ENCODE measurements around the gene INPP4B. TPM values are rescaled to one million over a fixed set of nuclear protein-coding genes. Genes with fewer than 3 reads are reported as not detected.

The INPP4B gene
- total and polyA plus RNA-seq, 7 experiments from 2014 or later = 52.8 to 77.5 (median 64.2) TPM

- H3K36me3 ChIP-seq (ENCODE audit: control insufficient read depth in 2 of 3, insufficient read depth in 3 of 3, low read length in 3 of 3) = peaks cover 0 to 17% (median 0%) of the 10 kb centered on the region in 3 experiments
- peaks cover 0 to 17% (median 4%) of the 10 kb centered on the region in 7 donors for H3K4me1 Mint-ChIP-seq
- H3K4me3 ChIP-seq (ENCODE audit: low read length) = no peak overlapping the region
- H3K9me3 ChIP-seq (ENCODE audit: control insufficient read depth in 2 of 3, low read length in 3 of 3) = peaks cover 0 to 21% (median 4%) of the 10 kb centered on the region in 3 experiments
- H3K9me3 Mint-ChIP-seq = peaks cover 6 to 81% (median 41%) of the 10 kb centered on the region in 11 donors
- DNase-seq = no peak
- no peaks in the 10 kb centered on the region for H3K27me3 ChIP-seq (ENCODE audit: control insufficient read depth in 2 of 2, insufficient read depth in 2 of 2, low read length in 2 of 2)
- no peaks in the 10 kb centered on the region for H3K4me1 ChIP-seq (ENCODE audit: control insufficient read depth in 2 of 2, insufficient read depth in 2 of 2, low read length in 2 of 2)
- no peak for ATAC-seq
- H3K4me3 Mint-ChIP-seq = no peak overlapping the region
- H3K36me3 Mint-ChIP-seq = peaks cover 23 to 82% (median 75%) of the 10 kb centered on the region in 5 donors
- H3K27ac Mint-ChIP-seq = peak overlapping the region in 2 of 9 donors; percentile 28 to 29
- intact Hi-C loops (cut with micrococcal nuclease) = no loop called here
- no peaks in the 10 kb centered on the region for H3K27me3 Mint-ChIP-seq
- POLR2A ChIA-PET = no interaction called here
- CTCF ChIA-PET = no interaction called here
- H3K27ac ChIP-seq (ENCODE audit: low read depth, low read length) = no peak overlapping the region
Observed at GRCh38 chr4:142600952-142601351, 245.1 kb downstream of the INPP4B start.

- Histone ChIP-seq H3K27me3 (ENCODE audit: control insufficient read depth in 2 of 2, insufficient read depth in 2 of 2, low read length in 2 of 2) (no peaks in the 10 kb centered on the region), H3K4me1 (ENCODE audit: control insufficient read depth in 2 of 2, insufficient read depth in 2 of 2, low read length in 2 of 2) (no peaks in the 10 kb centered on the region), H3K4me3 (ENCODE audit: low read length) (no peak overlapping the region), H3K9me3 (ENCODE audit: control insufficient read depth in 2 of 3, low read length in 3 of 3) (peaks cover 0 to 5% (median 4%) of the 10 kb centered on the region in 3 experiments), H3K36me3 (ENCODE audit: control insufficient read depth in 2 of 3, insufficient read depth in 3 of 3, low read length in 3 of 3) (peaks cover 0 to 20% (median 0%) of the 10 kb centered on the region in 3 experiments), H3K27ac (ENCODE audit: low read depth, low read length) (no peak overlapping the region)
- ATAC-seq = no peak
- peaks cover 27 to 79% (median 77%) of the 10 kb centered on the region in 5 donors for H3K36me3 Mint-ChIP-seq
- intact Hi-C loops (cut with micrococcal nuclease) = no loop called here
- DNase-seq = no peak
- H3K27ac Mint-ChIP-seq = peak overlapping the region in 3 of 9 donors; percentile 37 to 75 (median 54)
- H3K27me3 Mint-ChIP-seq = no peaks in the 10 kb centered on the region
- ChIA-PET POLR2A (no interaction called here), CTCF (no interaction called here)
- peaks cover 3 to 27% (median 13%) of the 10 kb centered on the region in 7 donors for H3K4me1 Mint-ChIP-seq
- H3K9me3 Mint-ChIP-seq = peaks cover 6 to 58% (median 28%) of the 10 kb centered on the region in 11 donors
- H3K4me3 Mint-ChIP-seq = no peak overlapping the region
Observed at GRCh38 chr4:142598132-142598531, 248.0 kb downstream of the INPP4B start.

- CTCF ChIA-PET = no interaction called here
- ATAC-seq (no peak), DNase-seq (no peak)
- Histone ChIP-seq H3K4me3 (ENCODE audit: low read length) (no peak overlapping the region), H3K36me3 (ENCODE audit: control insufficient read depth in 2 of 3, insufficient read depth in 3 of 3, low read length in 3 of 3) (peaks cover 0 to 22% (median 0%) of the 10 kb centered on the region in 3 experiments), H3K9me3 (ENCODE audit: control insufficient read depth in 2 of 3, low read length in 3 of 3) (peaks cover 0 to under 1% (median 0%) of the 10 kb centered on the region in 3 experiments), H3K27me3 (ENCODE audit: control insufficient read depth in 2 of 2, insufficient read depth in 2 of 2, low read length in 2 of 2) (no peaks in the 10 kb centered on the region), H3K27ac (ENCODE audit: low read depth, low read length) (no peak overlapping the region), H3K4me1 (ENCODE audit: control insufficient read depth in 2 of 2, insufficient read depth in 2 of 2, low read length in 2 of 2) (no peaks in the 10 kb centered on the region)
- intact Hi-C loops (cut with micrococcal nuclease) = no loop called here
- POLR2A ChIA-PET = no interaction called here
- Mint-ChIP-seq H3K27me3 (no peaks in the 10 kb centered on the region), H3K4me3 (no peak overlapping the region), H3K27ac (peak overlapping the region in 3 of 9 donors; percentile 2 to 52 (median 37)), H3K36me3 (peaks cover 23 to 79% (median 72%) of the 10 kb centered on the region in 5 donors), H3K9me3 (peaks cover 4 to 53% (median 29%) of the 10 kb centered on the region in 11 donors), H3K4me1 (peaks cover 4 to 31% (median 18%) of the 10 kb centered on the region in 7 donors)
Observed at GRCh38 chr4:142596595-142596994, 249.5 kb downstream of the INPP4B start.

- peaks cover 0 to 3% (median 0%) of the 10 kb centered on the region in 3 experiments for H3K9me3 ChIP-seq (ENCODE audit: control insufficient read depth in 2 of 3, low read length in 3 of 3)
- H3K36me3 ChIP-seq (ENCODE audit: control insufficient read depth in 2 of 3, insufficient read depth in 3 of 3, low read length in 3 of 3) = peaks cover 0 to 22% (median 0%) of the 10 kb centered on the region in 3 experiments
- peaks cover 4 to 34% (median 18%) of the 10 kb centered on the region in 7 donors for H3K4me1 Mint-ChIP-seq
- no peaks in the 10 kb centered on the region for H3K4me1 ChIP-seq (ENCODE audit: control insufficient read depth in 2 of 2, insufficient read depth in 2 of 2, low read length in 2 of 2)
- peaks cover 23 to 81% (median 74%) of the 10 kb centered on the region in 5 donors for H3K36me3 Mint-ChIP-seq
- no peak for ATAC-seq
- peak overlapping the region in 1 of 9 donors; percentile 2 for H3K27ac Mint-ChIP-seq
- no peaks in the 10 kb centered on the region for H3K27me3 ChIP-seq (ENCODE audit: control insufficient read depth in 2 of 2, insufficient read depth in 2 of 2, low read length in 2 of 2)
- H3K27ac ChIP-seq (ENCODE audit: low read depth, low read length) = no peak overlapping the region
- ChIA-PET CTCF (no interaction called here), POLR2A (no interaction called here)
- intact Hi-C loops (cut with micrococcal nuclease) = no loop called here
- no peak overlapping the region for H3K4me3 ChIP-seq (ENCODE audit: low read length)
- peaks cover 5 to 51% (median 27%) of the 10 kb centered on the region in 11 donors for H3K9me3 Mint-ChIP-seq
- no peaks in the 10 kb centered on the region for H3K27me3 Mint-ChIP-seq
- H3K4me3 Mint-ChIP-seq = no peak overlapping the region
- DNase-seq = no peak
Observed at GRCh38 chr4:142596121-142596520, 250.0 kb downstream of the INPP4B start.

GRCh38 chr4:142595222-142595871 lies 250.8 kb downstream of the INPP4B start:
- peaks cover 2 to 33% (median 18%) of the 10 kb centered on the region in 7 donors for H3K4me1 Mint-ChIP-seq
- H3K27ac ChIP-seq (ENCODE audit: low read depth, low read length) = no peak overlapping the region
- H3K4me3 Mint-ChIP-seq = no peak overlapping the region
- no peak overlapping the region for H3K4me3 ChIP-seq (ENCODE audit: low read length)
- peaks cover 0 to 22% (median 0%) of the 10 kb centered on the region in 3 experiments for H3K36me3 ChIP-seq (ENCODE audit: control insufficient read depth in 2 of 3, insufficient read depth in 3 of 3, low read length in 3 of 3)
- H3K27me3 ChIP-seq (ENCODE audit: control insufficient read depth in 2 of 2, insufficient read depth in 2 of 2, low read length in 2 of 2) = no peaks in the 10 kb centered on the region
- ChIA-PET CTCF (no interaction called here), POLR2A (no interaction called here)
- no peaks in the 10 kb centered on the region for H3K27me3 Mint-ChIP-seq
- intact Hi-C loops (cut with micrococcal nuclease) = loop anchor here in 1 of 2 donors (2.0 kb wide), 1 partner anchor 15 kb away; no protein-coding TSS in a partner anchor
- H3K36me3 Mint-ChIP-seq = peaks cover 23 to 80% (median 73%) of the 10 kb centered on the region in 5 donors
- peaks cover 5 to 44% (median 21%) of the 10 kb centered on the region in 11 donors for H3K9me3 Mint-ChIP-seq
- H3K27ac Mint-ChIP-seq = no peak overlapping the region
- peaks cover 0 to 3% (median 0%) of the 10 kb centered on the region in 3 experiments for H3K9me3 ChIP-seq (ENCODE audit: control insufficient read depth in 2 of 3, low read length in 3 of 3)
- DNase-seq = no peak
- no peak for ATAC-seq
- H3K4me1 ChIP-seq (ENCODE audit: control insufficient read depth in 2 of 2, insufficient read depth in 2 of 2, low read length in 2 of 2) = no peaks in the 10 kb centered on the region

GRCh38 chr4:142585411-142585810 lies 260.7 kb downstream of the INPP4B start:
- Histone ChIP-seq H3K9me3 (ENCODE audit: control insufficient read depth in 2 of 3, low read length in 3 of 3) (no peaks in the 10 kb centered on the region), H3K27me3 (ENCODE audit: control insufficient read depth in 2 of 2, insufficient read depth in 2 of 2, low read length in 2 of 2) (no peaks in the 10 kb centered on the region), H3K4me1 (ENCODE audit: control insufficient read depth in 2 of 2, insufficient read depth in 2 of 2, low read length in 2 of 2) (peaks cover 0 to 3% of the 10 kb centered on the region in 2 donors), H3K4me3 (ENCODE audit: low read length) (no peak overlapping the region), H3K27ac (ENCODE audit: low read depth, low read length) (no peak overlapping the region), H3K36me3 (ENCODE audit: control insufficient read depth in 2 of 3, insufficient read depth in 3 of 3, low read length in 3 of 3) (peaks cover 0 to 11% (median 4%) of the 10 kb centered on the region in 3 experiments)
- ATAC-seq = no peak
- POLR2A ChIA-PET = interaction anchor here (0.6 kb wide), 1 partner anchor 135 kb away, joined by 4 read pairs; no protein-coding TSS in a partner anchor
- DNase-seq = no peak
- Mint-ChIP-seq H3K9me3 (peaks cover 0 to 29% (median 7%) of the 10 kb centered on the region in 11 donors), H3K4me3 (peak overlapping the region in 1 of 10 donors; percentile 24), H3K36me3 (peaks cover 15 to 82% (median 71%) of the 10 kb centered on the region in 5 donors), H3K27ac (peak overlapping the region in 1 of 9 donors; percentile 23), H3K27me3 (no peaks in the 10 kb centered on the region), H3K4me1 (peaks cover 10 to 58% (median 38%) of the 10 kb centered on the region in 7 donors)
- intact Hi-C loops (cut with micrococcal nuclease) = no loop called here
- CTCF ChIA-PET = no interaction called here
